GM21447 (cell line): Measurements from ENCODE around the gene ZNF488.

Experiments used
- ATAC-seq: cut with Tn5 transposase; IDR thresholded peaks from one replicate; pipeline ENCODE4 v1.9.1; 2021; ENCODE audit not compliant: unreplicated experiment

ZNF488 gene

DNA sequence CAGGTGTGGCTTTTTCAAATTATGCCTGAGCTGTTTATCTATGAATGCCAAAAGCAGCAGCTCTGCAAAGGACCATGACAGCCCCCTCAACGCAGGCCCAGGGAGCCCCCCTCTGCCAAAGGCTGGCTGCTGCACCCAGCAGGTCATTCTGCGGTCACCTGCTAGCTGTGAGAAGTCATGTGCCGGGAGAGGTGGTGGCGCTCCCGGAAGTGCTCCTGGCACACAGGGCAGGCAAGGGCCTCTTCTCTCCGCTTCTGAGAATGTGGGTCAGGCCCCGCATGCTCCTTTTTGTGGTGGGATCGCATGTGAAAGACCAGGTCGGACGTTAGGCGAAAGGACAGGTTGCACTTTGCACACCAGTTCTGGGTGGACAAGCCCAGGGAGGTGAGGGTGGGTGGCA lies 16.4 kb downstream of the ZNF488 start:
- ATAC-seq: no peak

- ATAC-seq: no peak
Observed at GRCh38 chr10:47366731-47367460, 17.2 kb downstream of the ZNF488 start.

DNA sequence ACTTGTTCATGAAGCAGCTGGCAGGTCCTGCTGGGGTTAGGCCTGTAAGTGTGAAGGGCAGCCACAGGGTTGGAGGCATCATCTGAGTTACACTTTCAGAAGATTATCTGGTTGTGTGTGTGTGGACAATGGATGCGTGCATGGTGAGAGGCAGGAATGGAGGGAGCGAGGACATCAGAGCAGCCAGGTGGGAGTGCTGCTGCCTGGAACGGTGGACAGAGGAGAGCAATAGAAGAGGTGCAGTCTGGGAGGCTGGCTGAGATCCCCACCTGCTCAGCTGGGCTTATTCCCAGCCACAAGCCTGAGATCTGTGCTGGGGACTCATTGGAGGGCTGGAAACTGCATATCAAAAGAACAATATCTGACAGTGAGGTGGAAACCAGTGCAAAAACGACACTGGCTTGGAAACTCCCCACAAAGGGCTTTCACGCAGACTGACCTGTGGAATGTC lies 17.9 kb downstream of the ZNF488 start:
- ATAC-seq: no peak

DNA sequence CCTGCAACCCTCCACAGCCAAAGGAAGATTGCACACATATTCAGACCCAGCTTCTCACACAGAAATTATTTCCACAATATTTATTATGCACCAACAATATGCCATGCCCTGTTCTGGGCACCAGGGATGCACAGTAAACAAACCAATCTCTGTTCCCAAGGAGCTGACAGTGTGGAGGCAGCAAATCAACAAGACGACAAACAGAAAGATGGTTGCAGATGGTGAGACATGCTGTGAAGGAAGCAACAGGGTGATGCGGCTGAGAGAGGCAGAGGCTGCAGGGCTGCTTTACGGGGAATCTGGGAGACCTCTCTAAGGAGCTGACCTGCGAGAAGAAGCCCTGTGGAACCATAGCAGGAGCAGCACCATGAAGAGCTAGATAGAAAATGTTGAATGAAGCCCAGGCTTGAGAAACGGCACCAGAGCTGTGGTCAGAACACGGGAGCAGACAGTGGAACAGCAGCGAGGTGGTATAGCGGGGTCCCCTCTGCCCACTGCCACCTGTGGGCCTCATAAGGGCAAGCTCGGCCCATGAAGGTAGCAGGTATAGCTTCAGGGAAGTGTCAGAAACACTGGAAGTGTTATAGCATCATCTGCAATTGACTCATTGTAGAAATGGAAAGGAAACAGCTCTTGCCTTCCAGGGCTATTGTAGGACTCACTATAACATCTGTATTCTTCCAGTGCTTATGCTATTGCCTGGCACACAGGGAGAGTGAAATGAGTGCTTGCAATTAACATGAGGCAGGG lies 18.5 kb downstream of the ZNF488 start:
- ATAC-seq: no peak

GRCh38 chr10:47364911-47365310 lies 19.2 kb downstream of the ZNF488 start:
- ATAC-seq: no peak

DNA sequence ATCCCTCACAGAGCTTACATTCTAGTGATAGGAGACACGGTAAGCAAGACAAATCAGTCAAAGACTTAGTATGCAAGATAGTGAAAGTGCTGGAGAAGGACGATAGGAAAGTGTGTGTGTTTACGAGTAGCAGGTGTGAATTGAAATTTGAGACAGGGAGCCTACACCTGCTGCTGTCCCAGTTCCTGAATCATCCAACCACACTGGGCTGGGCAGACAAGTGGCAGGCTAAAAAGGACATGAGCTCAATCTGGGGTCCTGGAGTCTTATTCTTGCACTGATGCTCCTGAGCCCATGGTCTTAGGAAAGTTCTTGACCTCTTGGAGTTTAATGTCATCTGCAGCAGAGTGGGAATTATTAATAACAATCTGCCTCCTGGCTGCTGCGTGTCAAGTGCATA lies 19.7 kb downstream of the ZNF488 start:
- no peak for ATAC-seq

DNA sequence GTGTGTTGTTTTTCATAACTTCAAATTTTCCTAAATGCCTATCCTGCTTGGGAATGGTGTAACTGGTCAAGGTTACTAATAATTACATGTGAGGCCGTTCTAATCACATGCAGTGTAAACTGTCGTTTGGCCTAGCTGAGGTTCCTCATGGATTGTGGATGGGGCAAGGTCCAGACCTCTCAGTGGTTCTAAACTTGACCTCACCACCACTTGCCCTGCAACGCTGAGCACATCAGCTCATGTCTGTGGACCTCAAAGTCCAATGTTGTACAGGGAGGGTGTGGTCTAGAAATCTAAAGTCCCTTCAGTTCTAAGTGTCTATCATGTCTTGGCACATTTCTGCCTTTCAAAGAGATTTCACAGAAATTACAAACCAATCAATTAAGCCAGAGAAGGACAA lies 20.3 kb downstream of the ZNF488 start:
- no peak for ATAC-seq

DNA sequence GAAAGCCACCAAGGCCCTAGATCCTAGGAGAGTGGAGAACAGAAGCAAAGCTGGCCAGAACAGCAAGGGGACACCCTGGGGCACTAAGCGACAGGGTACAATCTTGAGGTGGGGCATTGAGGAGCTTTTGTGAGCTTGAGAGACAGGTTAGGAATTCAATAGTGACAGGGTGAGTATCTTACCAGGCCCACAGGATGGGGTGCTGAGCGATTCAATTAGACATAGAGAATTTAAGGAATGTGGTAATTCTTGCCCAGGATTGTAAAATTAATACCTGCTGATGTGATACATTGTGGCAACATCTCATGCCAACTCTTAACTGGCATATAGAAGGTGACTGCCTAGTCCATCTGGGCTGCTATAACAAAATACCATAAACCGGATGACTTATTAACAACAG lies 21.9 kb downstream of the ZNF488 start:
- no peak for ATAC-seq

- ATAC-seq: no peak
Observed at GRCh38 chr10:47361293-47361692, 22.8 kb downstream of the ZNF488 start.

DNA sequence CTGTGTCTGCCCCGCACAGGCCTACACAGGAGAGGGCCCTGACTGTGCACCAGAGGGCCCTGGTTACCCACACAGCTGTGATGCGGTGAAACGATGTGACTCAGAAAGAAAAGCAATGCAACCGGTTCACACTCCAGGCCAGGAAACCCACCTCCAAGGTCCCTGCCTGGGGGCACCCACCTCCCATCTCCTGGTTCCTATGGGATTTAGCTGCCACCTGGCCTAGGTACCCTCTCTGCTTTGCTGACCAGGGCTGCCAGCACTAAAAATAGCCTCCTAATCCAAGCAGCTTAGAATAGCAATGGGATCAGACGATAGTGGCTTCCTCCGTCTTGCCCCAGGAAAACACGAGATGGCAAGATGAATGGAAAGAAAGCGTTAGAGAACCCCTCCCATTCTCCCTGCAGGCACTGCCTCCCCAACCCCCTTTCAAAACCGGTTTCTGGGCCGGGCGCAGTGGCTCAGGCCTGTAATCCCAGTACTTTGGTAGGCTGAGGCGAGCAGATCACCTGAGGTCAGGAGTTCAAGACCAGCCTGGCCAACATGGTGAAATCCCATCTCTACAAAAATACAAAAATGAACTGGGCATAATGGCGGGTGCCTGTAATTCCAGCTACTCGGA lies 23.6 kb downstream of the ZNF488 start:
- no peak for ATAC-seq

DNA sequence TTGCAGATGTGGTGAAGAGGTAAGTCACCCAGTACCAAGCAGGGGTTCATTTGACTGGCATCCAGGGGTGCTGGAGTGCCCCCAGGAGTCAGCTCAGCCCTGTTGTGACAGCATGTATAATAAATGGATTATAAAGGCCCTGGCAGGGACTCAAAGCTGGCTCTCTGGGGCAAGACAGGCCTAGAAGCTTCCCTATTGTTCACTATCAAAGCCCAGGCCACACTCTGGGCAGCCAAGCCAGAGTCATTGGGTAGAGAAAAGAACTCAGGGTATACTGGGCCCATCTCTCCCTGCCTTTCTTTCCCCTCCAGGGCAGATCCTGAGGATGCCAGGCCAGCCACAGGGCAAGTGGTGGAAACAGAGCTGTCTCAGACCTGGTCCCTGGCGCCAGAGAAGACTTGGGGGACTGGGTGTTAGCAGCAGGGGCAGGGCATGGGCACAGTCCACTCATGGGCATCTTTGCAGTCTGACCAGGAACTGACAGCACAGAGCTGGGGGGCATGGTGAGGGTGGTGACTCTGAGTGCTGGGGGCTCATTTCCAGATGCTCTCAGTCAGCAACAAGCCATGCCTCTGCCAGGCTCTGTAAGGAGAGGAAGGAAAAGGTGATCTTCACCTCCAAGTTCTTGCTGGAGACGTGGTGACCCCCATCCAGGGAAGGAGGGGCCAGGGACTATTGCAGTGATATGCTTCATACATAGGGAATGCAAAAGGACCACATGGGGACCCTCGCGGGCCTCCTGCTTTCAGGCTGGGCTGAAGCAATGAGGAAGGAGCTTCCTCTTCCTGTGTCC lies 24.3 kb downstream of the ZNF488 start:
- no peak for ATAC-seq

DNA sequence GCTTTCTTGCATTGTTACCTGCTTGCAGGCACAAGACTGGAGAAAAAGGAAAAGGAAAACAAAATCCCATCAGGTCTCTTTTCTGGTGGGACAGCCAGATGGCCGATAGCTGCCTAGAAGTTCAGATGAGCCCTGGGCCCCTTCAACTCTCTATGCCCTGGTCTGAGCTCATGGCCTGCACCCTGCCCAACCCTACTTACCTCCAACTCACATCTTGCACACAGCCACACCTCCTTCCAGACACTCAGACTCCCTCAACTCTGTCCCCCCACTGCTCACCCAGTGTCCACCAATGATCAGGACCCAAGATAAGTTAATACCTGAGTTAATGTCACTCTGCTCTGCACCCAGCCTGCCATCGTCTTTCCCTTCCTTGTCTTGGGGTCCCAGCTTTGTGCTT lies 25.0 kb downstream of the ZNF488 start:
- no peak for ATAC-seq

- no peak for ATAC-seq
Observed at GRCh38 chr10:47358457-47358856, 25.6 kb downstream of the ZNF488 start.

DNA sequence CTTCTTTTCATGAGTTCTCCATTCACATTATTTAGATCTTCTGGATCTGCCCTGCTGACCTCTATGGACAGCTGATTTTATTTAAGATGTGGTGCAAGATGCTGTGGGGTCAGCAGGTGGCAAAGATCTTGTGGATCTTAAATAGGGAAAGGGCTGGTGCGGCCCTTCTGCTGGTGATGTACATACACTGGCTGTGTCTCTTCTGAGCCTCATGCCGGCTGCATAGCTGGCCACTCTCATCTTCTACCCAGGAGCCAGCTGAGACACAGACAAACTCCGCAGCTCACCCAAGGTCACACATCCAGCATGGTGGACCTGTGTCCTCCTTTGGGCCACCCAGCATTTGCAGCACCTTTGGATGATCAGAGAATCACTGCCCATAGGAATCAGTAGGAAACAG lies 26.2 kb downstream of the ZNF488 start:
- no peak for ATAC-seq

DNA sequence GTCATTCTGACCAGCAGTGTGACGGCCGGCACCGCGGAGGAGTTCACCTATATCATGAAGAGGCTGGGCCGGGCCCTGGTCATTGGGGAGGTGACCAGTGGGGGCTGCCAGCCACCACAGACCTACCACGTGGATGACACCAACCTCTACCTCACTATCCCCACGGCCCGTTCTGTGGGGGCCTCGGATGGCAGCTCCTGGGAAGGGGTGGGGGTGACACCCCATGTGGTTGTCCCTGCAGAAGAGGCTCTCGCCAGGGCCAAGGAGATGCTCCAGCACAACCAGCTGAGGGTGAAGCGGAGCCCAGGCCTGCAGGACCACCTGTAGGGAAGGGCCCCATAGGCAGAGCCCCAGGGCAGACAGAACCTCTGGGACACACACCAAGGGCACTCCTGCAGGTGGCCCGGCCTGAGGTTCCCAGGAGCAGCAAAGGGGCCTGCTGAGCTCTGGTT lies 26.9 kb downstream of the ZNF488 start:
- no peak for ATAC-seq

- no peak for ATAC-seq
Observed at GRCh38 chr10:47356708-47357107, 27.4 kb downstream of the ZNF488 start.

- no peak for ATAC-seq
Observed at GRCh38 chr10:47354900-47355299, 29.2 kb downstream of the ZNF488 start.

DNA sequence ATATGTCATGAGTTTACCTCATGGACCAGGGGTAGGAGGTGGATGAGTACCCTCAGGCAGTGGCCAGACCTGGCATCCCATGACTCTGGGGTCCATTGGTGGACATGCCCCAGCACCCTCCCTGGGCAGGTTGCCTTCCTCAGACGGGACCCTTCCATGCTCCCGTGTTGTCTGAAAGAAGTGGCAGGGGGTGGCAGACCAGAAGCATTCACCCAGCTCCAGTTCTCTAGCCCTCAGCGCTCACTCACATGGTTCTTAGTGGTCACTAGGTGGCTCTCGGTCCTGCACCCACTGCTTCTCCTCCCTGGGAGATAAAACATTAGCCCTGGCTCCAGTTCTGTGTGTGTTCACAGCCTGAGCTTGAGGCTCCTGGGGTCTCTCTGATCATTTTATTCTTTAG lies 29.9 kb downstream of the ZNF488 start:
- ATAC-seq: no peak

GRCh38 chr10:47353351-47353750 lies 30.7 kb downstream of the ZNF488 start:
- ATAC-seq: no peak

GRCh38 chr10:47351899-47352815 lies 31.9 kb downstream of the ZNF488 start:
- ATAC-seq: no peak
